PC-9 (cell line): ENCODE measurements around the gene USP7. TPM values are rescaled to one million over a fixed set of nuclear protein-coding genes. Genes with fewer than 3 reads are reported as not detected.
"Not testable (repeated sequence)": the region's sequence is repeated elsewhere in the genome, so short reads cannot be mapped to it uniquely, and the experiment has no call there.

Experiments
- BruUV-seq: library from RNA; stranded (reverse); fragments of 400-500 nt; replicated peaks from 2 replicates; lab custom pipeline; 2021; lab: Mats Ljungman, UMichigan
- CTCF ChIA-PET: fragments of 300-600 bp; sonication (Branson Sonifier 250); formaldehyde crosslinking; loops from one replicate; lab custom pipeline; 2022; ENCODE audit warnings: antibody characterized with exemption; lab: Charles Lee
- POLR2A ChIA-PET: fragments of 300-600 bp; sonication (Branson Sonifier 250); formaldehyde crosslinking; loops from one replicate; lab custom pipeline; 2022; ENCODE audit warnings: antibody characterized with exemption; ENCODE audit not compliant: unreplicated experiment; lab: Charles Lee
- DNase-seq, 2 experiments: peaks; one replicate each; pipeline versions ENCODE4 v3.0.0 to v3.0.0-alpha.2; 2015 to 2022; ENCODE audit warnings: mixed read lengths in 1 of 2
- H2AFZ ChIP-seq: fragments of 200-600 bp; sonication (generic); 2 replicates; pipeline ENCODE4 v1.8.1; 2017; ENCODE audit warnings: antibody characterized with exemption
- H3F3A ChIP-seq: fragments of 200-600 bp; sonication (generic); 2 replicates; pipeline ENCODE4 v1.8.1; 2017; ENCODE audit warnings: antibody characterized with exemption, mild to moderate bottlenecking, low read depth; ENCODE audit not compliant: insufficient read depth
- H3K27ac ChIP-seq: fragments of 200-600 bp; sonication (generic); 2 replicates; pipeline ENCODE4 v1.6.1; 2016; ENCODE audit warnings: mixed run types
- H3K27me3 ChIP-seq: fragments of 200-600 bp; sonication (generic); 2 replicates; pipeline ENCODE4 v1.6.1; 2016; ENCODE audit warnings: low read depth, mixed run types; ENCODE audit not compliant: insufficient read depth
- H3K36me3 ChIP-seq: fragments of 200-600 bp; sonication (generic); 2 replicates; pipeline ENCODE4 v1.6.1; 2016; ENCODE audit warnings: low read depth, mixed run types
- H3K4me1 ChIP-seq: fragments of 200-600 bp; sonication (generic); replicated peaks from 2 replicates; pipeline ENCODE4 v1.6.1; 2016; ENCODE audit warnings: mixed run types; ENCODE audit not compliant: insufficient read depth
- H3K4me2 ChIP-seq: fragments of 200-600 bp; sonication (generic); 2 replicates; pipeline ENCODE4 v1.6.1; 2017; ENCODE audit warnings: mixed run types
- H3K4me3 ChIP-seq: fragments of 200-600 bp; sonication (generic); 2 replicates; pipeline ENCODE4 v1.6.1; 2016; ENCODE audit warnings: mixed run types
- H3K79me2 ChIP-seq: fragments of 200-600 bp; sonication (generic); 2 replicates; pipeline ENCODE4 v1.6.1; 2017; ENCODE audit warnings: low read depth, mixed run types
- H3K9me2 ChIP-seq: fragments of 200-600 bp; sonication (generic); 2 replicates; pipeline ENCODE4 v1.8.1; 2017; ENCODE audit warnings: mild to moderate bottlenecking; ENCODE audit not compliant: insufficient read depth
- H3K9me3 ChIP-seq: fragments of 200-600 bp; sonication (generic); 2 replicates; pipeline ENCODE4 v1.8.1; 2016; ENCODE audit warnings: low read depth; ENCODE audit not compliant: insufficient read depth
- H4K20me1 ChIP-seq: fragments of 200-600 bp; sonication (generic); 2 replicates; pipeline ENCODE4 v1.8.1; 2017; ENCODE audit not compliant: insufficient read depth
- EZH2 ChIP-seq: fragments of 200-600 bp; sonication (generic); IDR thresholded peaks from 2 replicates; pipeline ENCODE4 v1.8.0; 2017; ENCODE audit warnings: antibody characterized with exemption, low read depth
- intact Hi-C: fragments of 100-400 bp; cut with micrococcal nuclease; formaldehyde crosslinking; loops from one replicate; pipeline ENCODE4 v1.10.0; 2022; ENCODE audit not compliant: unreplicated experiment
- total RNA-seq: library from RNA; stranded (reverse); gene quantifications from 2 replicates; pipeline ENCODE4 v1.2.3, GENCODE V29; 2021
- TF ChIP-seq, protein P1 (sequence below): fragments of 200-600 bp; sonication (generic); conservative IDR thresholded peaks from 2 replicates; pipeline ENCODE4 v1.6.1; 2017; ENCODE audit warnings: mixed run types, antibody characterized with exemption, mild to moderate bottlenecking, moderate library complexity

Gene USP7
- total RNA-seq, 1 experiment from 2014 or later, result 167 TPM

DNA sequence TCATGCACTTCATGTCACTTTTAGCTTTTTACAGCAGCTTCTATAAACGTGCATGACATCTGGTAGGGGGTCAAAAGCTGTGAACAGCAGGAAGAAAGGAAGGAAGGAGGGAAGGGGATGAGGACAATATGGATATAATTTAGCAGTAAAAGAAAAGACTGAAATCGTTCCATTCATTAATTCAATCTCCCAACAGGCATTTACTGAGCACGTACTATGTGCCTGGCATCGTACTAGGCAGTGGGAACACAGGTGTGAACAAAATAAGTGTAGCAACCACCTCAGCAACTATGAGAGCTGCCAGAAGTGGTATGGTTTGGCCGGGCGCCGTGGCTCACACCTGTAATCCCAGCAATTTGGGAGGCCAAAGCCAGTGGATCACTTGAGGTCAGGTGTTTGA is 19.1 kb upstream of the USP7 start:
- Histone ChIP-seq H3F3A (no peaks in the 10 kb centered on the region; the same call in 1 of the 2 replicates), H3K9me2 (no peaks in the 10 kb centered on the region), H3K27ac (no peak overlapping the region), H3K79me2 (no peaks in the 10 kb centered on the region), H3K27me3 (no peaks in the 10 kb centered on the region), H4K20me1 (no peaks in the 10 kb centered on the region), H3K4me2 (no peak overlapping the region), H3K36me3 (no peaks in the 10 kb centered on the region), H3K4me1 (0 out of 2 replicates have a peak, but pooled peaks cover 3% of the 10 kb centered on the region), H2AFZ (no peak overlapping the region), H3K9me3 (no peaks in the 10 kb centered on the region), H3K4me3 (no peak overlapping the region)
- POLR2A ChIA-PET, result no interaction called here
- intact Hi-C loops, result no loop called here
- DNase-seq, result no peak
- CTCF ChIA-PET, result no interaction called here
- BruUV-seq, result no TSS peak
- TF ChIP-seq EZH2, result no peak
- TF ChIP-seq, protein P1, sequence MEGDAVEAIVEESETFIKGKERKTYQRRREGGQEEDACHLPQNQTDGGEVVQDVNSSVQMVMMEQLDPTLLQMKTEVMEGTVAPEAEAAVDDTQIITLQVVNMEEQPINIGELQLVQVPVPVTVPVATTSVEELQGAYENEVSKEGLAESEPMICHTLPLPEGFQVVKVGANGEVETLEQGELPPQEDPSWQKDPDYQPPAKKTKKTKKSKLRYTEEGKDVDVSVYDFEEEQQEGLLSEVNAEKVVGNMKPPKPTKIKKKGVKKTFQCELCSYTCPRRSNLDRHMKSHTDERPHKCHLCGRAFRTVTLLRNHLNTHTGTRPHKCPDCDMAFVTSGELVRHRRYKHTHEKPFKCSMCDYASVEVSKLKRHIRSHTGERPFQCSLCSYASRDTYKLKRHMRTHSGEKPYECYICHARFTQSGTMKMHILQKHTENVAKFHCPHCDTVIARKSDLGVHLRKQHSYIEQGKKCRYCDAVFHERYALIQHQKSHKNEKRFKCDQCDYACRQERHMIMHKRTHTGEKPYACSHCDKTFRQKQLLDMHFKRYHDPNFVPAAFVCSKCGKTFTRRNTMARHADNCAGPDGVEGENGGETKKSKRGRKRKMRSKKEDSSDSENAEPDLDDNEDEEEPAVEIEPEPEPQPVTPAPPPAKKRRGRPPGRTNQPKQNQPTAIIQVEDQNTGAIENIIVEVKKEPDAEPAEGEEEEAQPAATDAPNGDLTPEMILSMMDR, result no peak

DNA sequence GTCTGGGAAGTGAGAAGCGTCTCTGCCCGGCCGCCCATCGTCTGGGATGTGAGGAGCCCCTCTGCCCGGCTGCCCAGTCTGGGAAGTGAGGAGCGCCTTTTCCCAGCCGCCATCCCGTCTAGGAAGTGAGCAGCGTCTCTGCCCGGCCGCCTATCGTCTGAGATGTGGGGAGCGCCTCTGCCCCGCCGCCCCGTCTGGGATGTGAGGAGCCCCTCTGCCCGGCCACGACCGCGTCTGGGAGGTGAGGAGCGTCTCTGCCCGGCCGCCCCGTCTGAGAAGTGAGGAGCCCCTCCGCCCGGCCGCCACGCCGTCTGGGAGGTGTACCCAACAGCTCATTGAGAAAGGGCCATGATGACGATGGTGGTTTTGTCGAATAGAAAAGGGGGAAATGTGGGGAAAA is 18.2 kb upstream of the USP7 start:
- intact Hi-C loops, H3K27me3 ChIP-seq, H3K79me2 ChIP-seq, H3K27ac ChIP-seq, H3K4me2 ChIP-seq, H3K4me3 ChIP-seq, H3F3A ChIP-seq, H3K9me2 ChIP-seq, DNase-seq, CTCF ChIA-PET, BruUV-seq, H3K9me3 ChIP-seq, H3K36me3 ChIP-seq, H2AFZ ChIP-seq, H3K4me1 ChIP-seq, H4K20me1 ChIP-seq: not testable (repeated sequence)
- POLR2A ChIA-PET, result interaction anchor here (0.6 kb wide), 1 partner anchor 16 kb away, joined by 16 read pairs; no protein-coding TSS in a partner anchor

DNA sequence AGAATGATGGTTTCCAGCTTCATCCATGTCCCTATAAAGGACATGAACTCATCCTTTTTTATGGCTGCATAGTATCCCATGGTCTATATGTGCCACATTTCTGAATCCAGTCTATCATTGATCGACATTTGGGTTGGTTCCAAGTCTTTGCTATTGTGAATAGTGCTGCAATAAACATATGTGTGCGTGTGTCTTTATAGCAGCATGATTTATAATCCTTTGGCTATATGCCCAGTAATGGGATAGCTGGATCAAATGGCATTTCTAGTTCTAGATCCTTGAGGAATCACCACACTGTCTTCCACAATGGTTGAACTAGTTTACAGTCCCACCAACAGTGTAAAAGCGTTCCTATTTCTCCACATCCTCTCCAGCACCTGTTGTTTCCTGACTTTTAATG is 12.5 kb upstream of the USP7 start:
- intact Hi-C loops, H3K79me2 ChIP-seq, H3K27me3 ChIP-seq, CTCF ChIA-PET, H3K4me2 ChIP-seq, BruUV-seq, H3K4me3 ChIP-seq, H3K4me1 ChIP-seq, H3K36me3 ChIP-seq, H3F3A ChIP-seq, H4K20me1 ChIP-seq, H3K27ac ChIP-seq, DNase-seq, H3K9me3 ChIP-seq, H2AFZ ChIP-seq, POLR2A ChIA-PET, H3K9me2 ChIP-seq: not testable (repeated sequence)

DNA sequence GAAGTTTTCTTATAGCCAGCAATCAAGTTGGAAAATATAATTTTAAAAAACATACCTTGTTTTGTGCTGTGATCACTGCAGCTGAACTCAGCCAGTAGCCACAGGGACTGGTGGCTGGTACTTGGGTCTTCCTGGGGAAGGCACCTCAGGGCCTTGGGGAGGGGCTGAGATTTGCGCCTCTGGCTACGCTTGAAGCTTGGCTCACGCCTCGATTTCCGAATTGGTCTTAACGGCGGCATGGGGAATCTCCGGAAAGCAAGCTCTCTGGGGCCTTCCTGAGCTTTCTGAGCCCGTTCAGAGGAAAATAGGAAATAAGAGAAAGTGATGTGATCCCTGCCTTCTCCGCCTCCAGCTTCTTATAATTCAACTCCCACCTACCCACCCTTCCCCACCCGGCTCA is 11.3 kb upstream of the USP7 start:
- Histone ChIP-seq H3K9me3 (no peaks in the 10 kb centered on the region), H2AFZ (no peak overlapping the region), H3K27ac (no peak overlapping the region), H4K20me1 (no peaks in the 10 kb centered on the region), H3K4me3 (no peak overlapping the region), H3F3A (no peaks in the 10 kb centered on the region), H3K9me2 (no peaks in the 10 kb centered on the region), H3K36me3 (no peaks in the 10 kb centered on the region), H3K27me3 (no peaks in the 10 kb centered on the region), H3K79me2 (no peaks in the 10 kb centered on the region), H3K4me2 (no peak overlapping the region), H3K4me1 (no peaks in the 10 kb centered on the region)
- BruUV-seq, result no TSS peak
- ChIA-PET CTCF (interaction anchor here (0.6 kb wide), 1 partner anchor 85 kb away, joined by 3 read pairs; no protein-coding TSS in a partner anchor), POLR2A (interaction anchor here (0.7 to 0.8 kb wide), 2 partner anchors 24 to 43 kb away, joined by 3 to 5 read pairs; no protein-coding TSS in a partner anchor)
- intact Hi-C loops, result no loop called here
- DNase-seq, result no peak
- TF ChIP-seq EZH2, result no peak
- TF ChIP-seq, protein P1, result no peak
